ENCODE data around the gene CNPY1. TPM values are rescaled to one million over a fixed set of nuclear protein-coding genes. Genes with fewer than 3 reads are reported as not detected.

CNPY1 gene
- polyA plus RNA-seq, 1 experiment = not detected

- Histone ChIP-seq H3K4me3 (ENCODE audit: low read depth, low read length) (no peak overlapping the region), H3K27me3 (ENCODE audit: control insufficient read depth, insufficient read depth, low read length) (no peaks in the 10 kb centered on the region), H3K9me3 (ENCODE audit: control insufficient read depth, insufficient read depth, low read length) (no peaks in the 10 kb centered on the region; the same call in 1 of the 2 replicates), H3K27ac (ENCODE audit: low read depth, low read length) (no peak overlapping the region)
- no peak for TF ChIP-seq CTCF (IDR thresholded peaks at IDR 0.05; ENCODE audit: low read depth, low read length)
- POLR2A ChIA-PET = no interaction called here
- no peak for DNase-seq (ENCODE audit: low read depth, low spot score)
- CTCF ChIA-PET = no interaction called here
These were observed 31.7 kb upstream of the CNPY1 start for GRCh38 chr7:155578016-155578415.

- CTCF ChIA-PET = no interaction called here
These were observed 31.1 kb upstream of the CNPY1 start for GRCh38 chr7:155577509-155577905.

GRCh38 chr7:155576900-155577508 is 30.6 kb upstream of the CNPY1 start:
- H3K27me3 ChIP-seq (ENCODE audit: control insufficient read depth, insufficient read depth, low read length) = no peaks in the 10 kb centered on the region
- TF ChIP-seq CTCF (IDR thresholded peaks at IDR 0.05; ENCODE audit: low read depth, low read length) = no peak
- POLR2A ChIA-PET = no interaction called here
- CTCF ChIA-PET = no interaction called here
- H3K9me3 ChIP-seq (ENCODE audit: control insufficient read depth, insufficient read depth, low read length) = no peaks in the 10 kb centered on the region; the same call in 1 of the 2 replicates
- H3K4me3 ChIP-seq (ENCODE audit: low read depth, low read length) = no peak overlapping the region
- DNase-seq (ENCODE audit: low read depth, low spot score) = no peak
- H3K27ac ChIP-seq (ENCODE audit: low read depth, low read length) = no peak overlapping the region

More at GRCh38 chr7:155577509-155577905, 31.1 kb upstream of the CNPY1 start:
- Histone ChIP-seq H3K27ac (ENCODE audit: low read depth, low read length) (no peak overlapping the region), H3K9me3 (ENCODE audit: control insufficient read depth, insufficient read depth, low read length) (no peaks in the 10 kb centered on the region; the same call in 1 of the 2 replicates), H3K27me3 (ENCODE audit: control insufficient read depth, insufficient read depth, low read length) (no peaks in the 10 kb centered on the region), H3K4me3 (ENCODE audit: low read depth, low read length) (no peak overlapping the region)
- no peak for DNase-seq (ENCODE audit: low read depth, low spot score)
- POLR2A ChIA-PET = no interaction called here
- no peak for TF ChIP-seq CTCF (IDR thresholded peaks at IDR 0.05; ENCODE audit: low read depth, low read length)

- ChIA-PET POLR2A (no interaction called here), CTCF (no interaction called here)
- Histone ChIP-seq H3K27me3 (ENCODE audit: control insufficient read depth, insufficient read depth, low read length) (no peaks in the 10 kb centered on the region), H3K27ac (ENCODE audit: low read depth, low read length) (no peak overlapping the region), H3K4me3 (ENCODE audit: low read depth, low read length) (no peak overlapping the region), H3K9me3 (ENCODE audit: control insufficient read depth, insufficient read depth, low read length) (no peaks in the 10 kb centered on the region; the same call in 1 of the 2 replicates)
- no peak for TF ChIP-seq CTCF (IDR thresholded peaks at IDR 0.05; ENCODE audit: low read depth, low read length)
- no peak for DNase-seq (ENCODE audit: low read depth, low spot score)
These were observed 30.1 kb upstream of the CNPY1 start for GRCh38 chr7:155576416-155576815.

- CTCF ChIA-PET = no interaction called here
- POLR2A ChIA-PET = no interaction called here
These were observed 28.4 kb upstream of the CNPY1 start for GRCh38 chr7:155574556-155575290.

More at GRCh38 chr7:155574556-155575290, 28.4 kb upstream of the CNPY1 start:
- DNase-seq (ENCODE audit: low read depth, low spot score) = no peak
- H3K4me3 ChIP-seq (ENCODE audit: low read depth, low read length) = no peak overlapping the region
- no peaks in the 10 kb centered on the region; the same call in 1 of the 2 replicates for H3K9me3 ChIP-seq (ENCODE audit: control insufficient read depth, insufficient read depth, low read length)
- no peaks in the 10 kb centered on the region for H3K27me3 ChIP-seq (ENCODE audit: control insufficient read depth, insufficient read depth, low read length)
- no peak overlapping the region for H3K27ac ChIP-seq (ENCODE audit: low read depth, low read length)
- TF ChIP-seq CTCF (IDR thresholded peaks at IDR 0.05; ENCODE audit: low read depth, low read length) = no peak

Measured in AG04450 (cell line).